Measurements from ENCODE around the gene SMCP. TPM values are rescaled to one million over a fixed set of nuclear protein-coding genes. Genes with fewer than 3 reads are reported as not detected.

Gene SMCP
- polyA plus RNA-seq (not detected in 2 replicates), polyA minus RNA-seq (not detected in 2 replicates)

DNA sequence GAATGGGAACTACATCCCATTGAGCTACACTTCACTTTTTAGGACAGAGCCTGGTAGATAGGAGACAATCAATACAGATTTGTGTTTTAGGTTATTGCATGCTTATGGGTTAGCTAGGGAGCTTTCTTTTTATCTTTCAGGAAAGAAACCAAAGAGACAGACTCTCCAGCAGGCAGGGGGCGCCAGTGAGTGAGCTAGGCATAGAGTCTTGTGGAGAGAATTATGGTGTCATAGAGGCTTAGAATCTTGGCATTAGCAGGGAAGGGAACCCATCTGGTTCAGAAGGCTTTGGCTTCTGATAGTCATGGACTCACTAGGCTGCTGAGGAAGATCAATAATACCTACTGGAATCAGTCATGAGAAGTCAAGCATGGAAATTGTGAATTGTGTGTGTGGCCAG is at the start of gene SMCP:
TSS of gene SMCP (plus strand) at position 281 of the 400 bp plus-strand sequence. CDS start 6,101 bp downstream, outside the sequence.
- H3K4me2 ChIP-seq (ENCODE audit: low read length), result no peak within 1 kb of the TSS
- H3K27ac ChIP-seq (ENCODE audit: low read length), result no peak within 1 kb of the TSS
- H3K4me3 ChIP-seq (ENCODE audit: low read length), result no peak within 1 kb of the TSS
- H2AFZ ChIP-seq (ENCODE audit: low read depth, low read length), result no peak within 1 kb of the TSS
- no peaks in the 10 kb centered on the region for H3K9me2 ChIP-seq (ENCODE audit: insufficient read depth, low read length)
- no peaks in the 10 kb centered on the region for H3K79me2 ChIP-seq (replicated peaks; ENCODE audit: insufficient read depth, low read length)
- no peaks in the 10 kb centered on the region for H3K36me3 ChIP-seq (ENCODE audit: insufficient read depth, low read length)
- H3K9me3 ChIP-seq (ENCODE audit: low read length), result no peaks in the 10 kb centered on the region
- H3K27me3 ChIP-seq (ENCODE audit: insufficient read depth, low read depth, low read length), result no peaks in the 10 kb centered on the region
- TF ChIP-seq, protein P1, sequence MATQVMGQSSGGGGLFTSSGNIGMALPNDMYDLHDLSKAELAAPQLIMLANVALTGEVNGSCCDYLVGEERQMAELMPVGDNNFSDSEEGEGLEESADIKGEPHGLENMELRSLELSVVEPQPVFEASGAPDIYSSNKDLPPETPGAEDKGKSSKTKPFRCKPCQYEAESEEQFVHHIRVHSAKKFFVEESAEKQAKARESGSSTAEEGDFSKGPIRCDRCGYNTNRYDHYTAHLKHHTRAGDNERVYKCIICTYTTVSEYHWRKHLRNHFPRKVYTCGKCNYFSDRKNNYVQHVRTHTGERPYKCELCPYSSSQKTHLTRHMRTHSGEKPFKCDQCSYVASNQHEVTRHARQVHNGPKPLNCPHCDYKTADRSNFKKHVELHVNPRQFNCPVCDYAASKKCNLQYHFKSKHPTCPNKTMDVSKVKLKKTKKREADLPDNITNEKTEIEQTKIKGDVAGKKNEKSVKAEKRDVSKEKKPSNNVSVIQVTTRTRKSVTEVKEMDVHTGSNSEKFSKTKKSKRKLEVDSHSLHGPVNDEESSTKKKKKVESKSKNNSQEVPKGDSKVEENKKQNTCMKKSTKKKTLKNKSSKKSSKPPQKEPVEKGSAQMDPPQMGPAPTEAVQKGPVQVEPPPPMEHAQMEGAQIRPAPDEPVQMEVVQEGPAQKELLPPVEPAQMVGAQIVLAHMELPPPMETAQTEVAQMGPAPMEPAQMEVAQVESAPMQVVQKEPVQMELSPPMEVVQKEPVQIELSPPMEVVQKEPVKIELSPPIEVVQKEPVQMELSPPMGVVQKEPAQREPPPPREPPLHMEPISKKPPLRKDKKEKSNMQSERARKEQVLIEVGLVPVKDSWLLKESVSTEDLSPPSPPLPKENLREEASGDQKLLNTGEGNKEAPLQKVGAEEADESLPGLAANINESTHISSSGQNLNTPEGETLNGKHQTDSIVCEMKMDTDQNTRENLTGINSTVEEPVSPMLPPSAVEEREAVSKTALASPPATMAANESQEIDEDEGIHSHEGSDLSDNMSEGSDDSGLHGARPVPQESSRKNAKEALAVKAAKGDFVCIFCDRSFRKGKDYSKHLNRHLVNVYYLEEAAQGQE (IDR thresholded peaks at IDR 0.05; ENCODE audit: borderline replicate concordance), result no peak
- no peaks in the 10 kb centered on the region for H4K20me1 ChIP-seq (ENCODE audit: insufficient read depth)
- no peak within 1 kb of the TSS for H3K9ac ChIP-seq (ENCODE audit: low read length)
- no peaks in the 10 kb centered on the region for H3F3A ChIP-seq (ENCODE audit: insufficient read depth, low read length, poor library complexity, severe bottlenecking)

DNA sequence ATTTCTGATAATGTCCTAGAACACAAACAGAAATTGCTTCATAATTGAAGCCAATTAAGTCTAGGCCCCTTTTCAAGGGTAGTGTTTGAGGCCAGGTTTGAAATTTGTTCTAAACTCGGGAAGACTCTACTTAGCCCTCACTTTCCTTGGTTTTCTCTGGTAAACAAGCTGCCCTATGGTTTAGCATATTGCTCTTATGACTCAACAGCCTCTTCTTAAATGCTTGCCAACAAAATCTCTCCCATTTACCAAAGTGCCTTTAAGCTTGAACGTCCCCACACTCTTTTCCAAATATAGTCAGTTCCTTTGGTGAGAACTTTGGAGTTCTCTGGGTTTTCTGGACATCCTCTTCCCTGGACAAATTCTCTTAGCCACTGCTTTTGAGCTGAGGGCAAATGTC is 41.3 kb upstream of the SMCP start:
- H3K9ac ChIP-seq (ENCODE audit: low read length), result no peak overlapping the region
- no peaks in the 10 kb centered on the region for H3K36me3 ChIP-seq (ENCODE audit: insufficient read depth, low read length)
- H2AFZ ChIP-seq (ENCODE audit: low read depth, low read length), result no peak overlapping the region
- no peak for TF ChIP-seq EZH2 (IDR thresholded peaks at IDR 0.05; ENCODE audit: borderline replicate concordance, insufficient read depth, low read length, poor library complexity, severe bottlenecking)
- TF ChIP-seq SMC3 (conservative IDR thresholded peaks at IDR 0.05; ENCODE audit: poor library complexity), result no peak
- TF ChIP-seq TAF1 (IDR thresholded peaks at IDR 0.05; ENCODE audit: low read depth), result no peak
- no peak for TF ChIP-seq RAD21 (conservative IDR thresholded peaks at IDR 0.05)
- TF ChIP-seq CTCF (IDR thresholded peaks at IDR 0.05; ENCODE audit: poor library complexity, severe bottlenecking), result no peak
- no peaks in the 10 kb centered on the region for H3F3A ChIP-seq (ENCODE audit: insufficient read depth, low read length, poor library complexity, severe bottlenecking)
- no peaks in the 10 kb centered on the region for H3K79me2 ChIP-seq (replicated peaks; ENCODE audit: insufficient read depth, low read length)
- no peaks in the 10 kb centered on the region for H3K27me3 ChIP-seq (ENCODE audit: insufficient read depth, low read depth, low read length)
- no peaks in the 10 kb centered on the region for H4K20me1 ChIP-seq (ENCODE audit: insufficient read depth)
- no peak overlapping the region for H3K4me3 ChIP-seq (ENCODE audit: low read length)
- H3K27ac ChIP-seq (ENCODE audit: low read length), result no peak overlapping the region
- H3K9me2 ChIP-seq (ENCODE audit: insufficient read depth, low read length), result no peaks in the 10 kb centered on the region
- no peak overlapping the region for H3K4me2 ChIP-seq (ENCODE audit: low read length)
- H3K9me3 ChIP-seq (ENCODE audit: low read length), result peaks cover 3% of the 10 kb centered on the region

GRCh38 chr1:152842556-152842955 is 35.6 kb upstream of the SMCP start, which contains the start of gene LCE6A:
LCE6A (plus strand) TSS chr1:152842856; CDS start chr1:152843521, 665 bp downstream.
- no peaks in the 10 kb centered on the region for H3K79me2 ChIP-seq (replicated peaks; ENCODE audit: insufficient read depth, low read length)

More at GRCh38 chr1:152842556-152842955, 35.6 kb upstream of the SMCP start, which contains the start of gene LCE6A:
- Histone ChIP-seq H3F3A (ENCODE audit: insufficient read depth, low read length, poor library complexity, severe bottlenecking) (no peaks in the 10 kb centered on the region), H3K27me3 (ENCODE audit: insufficient read depth, low read depth, low read length) (no peaks in the 10 kb centered on the region), H2AFZ (ENCODE audit: low read depth, low read length) (no peak within 1 kb of the TSS), H3K9me3 (ENCODE audit: low read length) (no peaks in the 10 kb centered on the region), H4K20me1 (ENCODE audit: insufficient read depth) (no peaks in the 10 kb centered on the region), H3K36me3 (ENCODE audit: insufficient read depth, low read length) (no peaks in the 10 kb centered on the region), H3K4me2 (ENCODE audit: low read length) (no peak within 1 kb of the TSS), H3K27ac (ENCODE audit: low read length) (no peak within 1 kb of the TSS), H3K9ac (ENCODE audit: low read length) (no peak within 1 kb of the TSS), H3K4me3 (ENCODE audit: low read length) (no peak within 1 kb of the TSS), H3K9me2 (ENCODE audit: insufficient read depth, low read length) (no peaks in the 10 kb centered on the region)
- TF ChIP-seq TAF1 (IDR thresholded peaks at IDR 0.05; ENCODE audit: low read depth) (no peak), POLR2AphosphoS5 (IDR thresholded peaks at IDR 0.05) (no peak), MXI1 (conservative IDR thresholded peaks at IDR 0.05; ENCODE audit: poor library complexity, severe bottlenecking) (no peak), SMC3 (conservative IDR thresholded peaks at IDR 0.05; ENCODE audit: poor library complexity) (no peak), CTCF (IDR thresholded peaks at IDR 0.05; ENCODE audit: poor library complexity, severe bottlenecking) (no peak), EP300 (conservative IDR thresholded peaks at IDR 0.05; ENCODE audit: poor library complexity, severe bottlenecking) (no peak), EZH2 (IDR thresholded peaks at IDR 0.05; ENCODE audit: borderline replicate concordance, insufficient read depth, low read length, poor library complexity, severe bottlenecking) (no peak), RAD21 (conservative IDR thresholded peaks at IDR 0.05) (no peak)
- TF ChIP-seq, protein P1 (IDR thresholded peaks at IDR 0.05; ENCODE audit: borderline replicate concordance), result no peak
